K562 (cell line): ENCODE results near the gene SLC13A1. TPM values are rescaled to one million over a fixed set of nuclear protein-coding genes. Genes with fewer than 3 reads are reported as not detected.

ENCODE experiments used
- ATAC-seq: fragments of 200-7000 bp; cut with Tn5 transposase; 3 replicates; pipeline ENCODE4 v1.9.1; 2020; ENCODE audit warnings: moderate library complexity
- BruUV-seq: library from RNA; stranded (reverse); fragments of 400-500 nt; replicated peaks from 2 replicates; lab custom pipeline; 2021; lab: Mats Ljungman, UMichigan
- CTCF ChIA-PET: fragments of 300-600 bp; formaldehyde crosslinking; extraction: SDS; loops from one replicate; lab custom pipeline; 2021; ENCODE audit warnings: low intra/inter-chr PET ratio; lab: Yijun Ruan, JAX
- POLR2A ChIA-PET: fragments of 300-600, 350-650 bp; sonication (Branson Sonifier 250); formaldehyde crosslinking; extraction: SDS; loops from one replicate; lab custom pipeline; 2021; ENCODE audit warnings: antibody characterized with exemption, inconsistent platforms; lab: Yijun Ruan, JAX
- DNase-seq, 4 experiments: peaks; one replicate each; pipeline versions ENCODE4 v3.0.0 to v3.0.0-alpha.2; 2011 to 2018; ENCODE audit warnings: low spot score in 3 of 4, mixed read lengths in 3 of 4; ENCODE audit errors: extremely low read depth in 1 of 4
- FAIRE-seq: peaks from 2 replicates; lab custom pipeline; 2011; peaks lifted over from hg19 to GRCh38; lab: Jason Lieb, UNC
- H2AFZ ChIP-seq: 2 replicates; pipeline ENCODE4 v1.6.0; 2011; ENCODE audit warnings: low read depth, low read length, control low read depth, inconsistent platforms
- H3K27ac ChIP-seq: fragments of 200-600 bp; 3 replicates; pipeline ENCODE4 v1.8.0; 2011; ENCODE audit warnings: low read depth, mild to moderate bottlenecking, control low read depth, inconsistent platforms, low read length, moderate library complexity, mixed read lengths; ENCODE audit errors: extremely low read depth
- H3K27me3 ChIP-seq, 2 experiments: fragments of 300-600 bp in 1 of 2; 2 replicates in 1 of 2; 3 replicates in 1 of 2; pipeline versions ENCODE4 v1.6.0 to v1.8.0; 2011; ENCODE audit warnings: inconsistent platforms in 2 of 2, low read length in 2 of 2, mild to moderate bottlenecking in 1 of 2, mixed read lengths in 1 of 2, moderate library complexity in 1 of 2; ENCODE audit not compliant: control insufficient read depth in 2 of 2, insufficient read depth in 2 of 2
- H3K36me3 ChIP-seq: fragments of 300-600 bp; 3 replicates; pipeline ENCODE4 v1.8.0; 2011; ENCODE audit warnings: mild to moderate bottlenecking, low read length, inconsistent platforms; ENCODE audit not compliant: control insufficient read depth, insufficient read depth
- H3K4me1 ChIP-seq, 2 experiments: fragments of 200-600 bp in 1 of 2; replicated peaks in 1 of 2; 2 replicates in 1 of 2; 3 replicates in 1 of 2; pipeline versions ENCODE4 v1.5.1 to v1.8.0; 2011; ENCODE audit warnings: inconsistent platforms in 2 of 2, low read length in 2 of 2, mild to moderate bottlenecking in 1 of 2, mixed read lengths in 1 of 2, moderate library complexity in 1 of 2; ENCODE audit not compliant: control insufficient read depth in 2 of 2, insufficient read depth in 2 of 2
- H3K4me2 ChIP-seq: 2 replicates; pipeline ENCODE4 v1.6.1; 2011; ENCODE audit warnings: low read length, control low read depth, inconsistent platforms, mixed read lengths; ENCODE audit not compliant: insufficient read depth
- H3K4me3 ChIP-seq: fragments of 200-600 bp; sonication (generic), shearing (Covaris generic); 2 replicates; pipeline ENCODE4 v1.5.1; 2016; ENCODE audit warnings: control low read depth, inconsistent platforms
- H3K79me2 ChIP-seq: fragments of 200-600 bp; 3 replicates; pipeline ENCODE4 v1.8.0; 2011; ENCODE audit warnings: low read length, inconsistent platforms; ENCODE audit not compliant: control insufficient read depth, insufficient read depth
- H3K9ac ChIP-seq, 2 experiments: 2 replicates each; pipeline versions ENCODE4 v1.6.0 to v1.6.1; 2011; ENCODE audit warnings: low read depth in 2 of 2, low read length in 2 of 2, control low read depth in 1 of 2, inconsistent platforms in 1 of 2, mild to moderate bottlenecking in 1 of 2, mixed read lengths in 1 of 2; ENCODE audit not compliant: insufficient read depth in 1 of 2
- H3K9me1 ChIP-seq: one replicate; pipeline ENCODE4 v1.6.0; 2011; ENCODE audit warnings: inconsistent platforms, mild to moderate bottlenecking, low read length, moderate library complexity; ENCODE audit not compliant: control insufficient read depth, insufficient read depth
- H3K9me3 ChIP-seq: replicated peaks from 2 replicates; pipeline ENCODE4 v1.5.1; 2011; ENCODE audit warnings: low read depth, low read length, inconsistent platforms; ENCODE audit not compliant: control insufficient read depth, insufficient read depth
- H4K20me1 ChIP-seq: replicated peaks from 2 replicates; pipeline ENCODE4 v1.6.1; 2011; ENCODE audit warnings: low read length, inconsistent platforms, mixed read lengths; ENCODE audit not compliant: control insufficient read depth, insufficient read depth
- CREB1 ChIP-seq, 2 experiments: sonication (generic) in 1 of 2; formaldehyde crosslinking in 1 of 2; IDR thresholded peaks; 2 replicates each; pipeline versions ENCODE4 v1.6.1 to v1.8.0; 2012 to 2022; ENCODE audit warnings: inconsistent platforms in 1 of 2, mild to moderate bottlenecking in 1 of 2, missing genetic modification reagents in 1 of 2, moderate library complexity in 1 of 2
- ETS2 ChIP-seq: IDR thresholded peaks from 2 replicates; pipeline ENCODE4 v1.6.1; 2016; ENCODE audit warnings: borderline replicate concordance, missing genetic modification characterization, mild to moderate bottlenecking, moderate library complexity, missing compliant biosample characterization; ENCODE audit not compliant: poor library complexity, severe bottlenecking
- KAT2B ChIP-seq: IDR thresholded peaks from one replicate; pipeline ENCODE4 v1.6.1; 2012; ENCODE audit warnings: low read depth, mild to moderate bottlenecking, control low read depth, inconsistent platforms, low read length, moderate library complexity
- MAFK ChIP-seq: IDR thresholded peaks from 2 replicates; pipeline ENCODE4 v1.6.1; 2011; ENCODE audit warnings: low read length, improper control_type of control experiment
- SAFB2 ChIP-seq: fragments of 200-400 bp; formaldehyde crosslinking; IDR thresholded peaks from 2 replicates; pipeline ENCODE4 v1.6.1; 2018; ENCODE audit warnings: borderline replicate concordance, low read length, low read depth, moderate library complexity; ENCODE audit not compliant: severe bottlenecking
- SMARCB1 ChIP-seq: IDR thresholded peaks from 2 replicates; pipeline ENCODE4 v1.6.1; 2011; ENCODE audit warnings: improper control_type of control experiment, low read depth; ENCODE audit not compliant: insufficient read length
- ZNF239 ChIP-seq: fragments of 250-450 bp; sonication (Bioruptor Pico); IDR thresholded peaks from 2 replicates; pipeline ENCODE4 v1.4.0; 2020; ENCODE audit warnings: mild to moderate bottlenecking
- WGBS: fragments of 100-300 bp; shearing (Covaris generic); methylation state at CpG from one replicate; pipeline ENCODE4 v1.1.6; 2016; ENCODE audit warnings: low coverage, mixed read lengths; ENCODE audit not compliant: insufficient coverage; ENCODE audit errors: missing lambda C conversion rate; 5-methylcytosine and 5-hydroxymethylcytosine counted together
- in situ Hi-C: fragments of 300-500 bp; cut with MboI; formaldehyde crosslinking; loops from 4 replicates; pipeline ENCODE4 v1.15.0; 2018; ENCODE audit warnings: inconsistent platforms, mixed read lengths
- intact Hi-C: fragments of 100-400 bp; cut with micrococcal nuclease; formaldehyde crosslinking; loops from 2 replicates; pipeline ENCODE4 v1.14.2; 2022
- polyA plus RNA-seq, 8 experiments: library from polyadenylated mRNA; depleted of rRNA in 4 of 8; stranded (reverse) in 5 of 8; unstranded in 3 of 8; fragments of >200 nt; fragmentation: Nextera tagmentation in 2 of 8; fragmentation: Illumina TruSeq in 1 of 8; extraction: Ambion mirVana in 2 of 8; extraction: Trizol in 1 of 8; gene quantifications; 2 replicates each; pipeline versions ENCODE4 v1.2.1 to v1.2.3, GENCODE V29; 2011 to 2014; ENCODE audit warnings: inconsistent platforms in 1 of 8, missing spikeins in 1 of 8
- total RNA-seq, 7 experiments: library from RNA; depleted of rRNA in 6 of 7; stranded (reverse); fragments of >200 nt in 6 of 7; fragmentation: Illumina TruSeq in 2 of 7; extraction: Trizol in 2 of 7; gene quantifications; 2 replicates each; pipeline versions ENCODE4 v1.2.1 to v1.2.3, GENCODE V29; 2011 to 2021; ENCODE audit warnings: low replicate concordance in 1 of 7
- TF ChIP-seq, protein P1 (sequence below): fragments of 450-650 bp; IDR thresholded peaks from 2 replicates; pipeline ENCODE4 v1.6.1; 2016; ENCODE audit warnings: low read depth

Gene SLC13A1
- total and polyA plus RNA-seq, 9 of the 15 experiments (the other 6 are each of a cell fraction or from before 2014, with no cell fraction given): 0.04 TPM; not detected in 8

- Histone ChIP-seq H3K79me2 (no peaks in the 10 kb centered on the region), H3K9me1 (no peaks in the 10 kb centered on the region), H3K4me2 (no peak overlapping the region), H3K36me3 (no peaks in the 10 kb centered on the region), H3K27me3 (no peaks in the 10 kb centered on the region), H3K9ac (no peak overlapping the region), H2AFZ (no peak overlapping the region), H3K4me3 (no peak overlapping the region), H3K27ac (no peak overlapping the region), H3K4me1 (no peaks in the 10 kb centered on the region), H3K9me3 (no peaks in the 10 kb centered on the region), H4K20me1 (no peaks in the 10 kb centered on the region)
- ChIA-PET CTCF (no interaction called here), POLR2A (no interaction called here)
- in situ Hi-C loops: no loop called here
- no TSS peak for BruUV-seq
- ATAC-seq: no peak
- intact Hi-C loops: no loop called here
- 0% methylated on average over 1 of the region's 1 CpG for WGBS
- FAIRE-seq: no peak
- DNase-seq: no peak
- TF ChIP-seq, protein P1, sequence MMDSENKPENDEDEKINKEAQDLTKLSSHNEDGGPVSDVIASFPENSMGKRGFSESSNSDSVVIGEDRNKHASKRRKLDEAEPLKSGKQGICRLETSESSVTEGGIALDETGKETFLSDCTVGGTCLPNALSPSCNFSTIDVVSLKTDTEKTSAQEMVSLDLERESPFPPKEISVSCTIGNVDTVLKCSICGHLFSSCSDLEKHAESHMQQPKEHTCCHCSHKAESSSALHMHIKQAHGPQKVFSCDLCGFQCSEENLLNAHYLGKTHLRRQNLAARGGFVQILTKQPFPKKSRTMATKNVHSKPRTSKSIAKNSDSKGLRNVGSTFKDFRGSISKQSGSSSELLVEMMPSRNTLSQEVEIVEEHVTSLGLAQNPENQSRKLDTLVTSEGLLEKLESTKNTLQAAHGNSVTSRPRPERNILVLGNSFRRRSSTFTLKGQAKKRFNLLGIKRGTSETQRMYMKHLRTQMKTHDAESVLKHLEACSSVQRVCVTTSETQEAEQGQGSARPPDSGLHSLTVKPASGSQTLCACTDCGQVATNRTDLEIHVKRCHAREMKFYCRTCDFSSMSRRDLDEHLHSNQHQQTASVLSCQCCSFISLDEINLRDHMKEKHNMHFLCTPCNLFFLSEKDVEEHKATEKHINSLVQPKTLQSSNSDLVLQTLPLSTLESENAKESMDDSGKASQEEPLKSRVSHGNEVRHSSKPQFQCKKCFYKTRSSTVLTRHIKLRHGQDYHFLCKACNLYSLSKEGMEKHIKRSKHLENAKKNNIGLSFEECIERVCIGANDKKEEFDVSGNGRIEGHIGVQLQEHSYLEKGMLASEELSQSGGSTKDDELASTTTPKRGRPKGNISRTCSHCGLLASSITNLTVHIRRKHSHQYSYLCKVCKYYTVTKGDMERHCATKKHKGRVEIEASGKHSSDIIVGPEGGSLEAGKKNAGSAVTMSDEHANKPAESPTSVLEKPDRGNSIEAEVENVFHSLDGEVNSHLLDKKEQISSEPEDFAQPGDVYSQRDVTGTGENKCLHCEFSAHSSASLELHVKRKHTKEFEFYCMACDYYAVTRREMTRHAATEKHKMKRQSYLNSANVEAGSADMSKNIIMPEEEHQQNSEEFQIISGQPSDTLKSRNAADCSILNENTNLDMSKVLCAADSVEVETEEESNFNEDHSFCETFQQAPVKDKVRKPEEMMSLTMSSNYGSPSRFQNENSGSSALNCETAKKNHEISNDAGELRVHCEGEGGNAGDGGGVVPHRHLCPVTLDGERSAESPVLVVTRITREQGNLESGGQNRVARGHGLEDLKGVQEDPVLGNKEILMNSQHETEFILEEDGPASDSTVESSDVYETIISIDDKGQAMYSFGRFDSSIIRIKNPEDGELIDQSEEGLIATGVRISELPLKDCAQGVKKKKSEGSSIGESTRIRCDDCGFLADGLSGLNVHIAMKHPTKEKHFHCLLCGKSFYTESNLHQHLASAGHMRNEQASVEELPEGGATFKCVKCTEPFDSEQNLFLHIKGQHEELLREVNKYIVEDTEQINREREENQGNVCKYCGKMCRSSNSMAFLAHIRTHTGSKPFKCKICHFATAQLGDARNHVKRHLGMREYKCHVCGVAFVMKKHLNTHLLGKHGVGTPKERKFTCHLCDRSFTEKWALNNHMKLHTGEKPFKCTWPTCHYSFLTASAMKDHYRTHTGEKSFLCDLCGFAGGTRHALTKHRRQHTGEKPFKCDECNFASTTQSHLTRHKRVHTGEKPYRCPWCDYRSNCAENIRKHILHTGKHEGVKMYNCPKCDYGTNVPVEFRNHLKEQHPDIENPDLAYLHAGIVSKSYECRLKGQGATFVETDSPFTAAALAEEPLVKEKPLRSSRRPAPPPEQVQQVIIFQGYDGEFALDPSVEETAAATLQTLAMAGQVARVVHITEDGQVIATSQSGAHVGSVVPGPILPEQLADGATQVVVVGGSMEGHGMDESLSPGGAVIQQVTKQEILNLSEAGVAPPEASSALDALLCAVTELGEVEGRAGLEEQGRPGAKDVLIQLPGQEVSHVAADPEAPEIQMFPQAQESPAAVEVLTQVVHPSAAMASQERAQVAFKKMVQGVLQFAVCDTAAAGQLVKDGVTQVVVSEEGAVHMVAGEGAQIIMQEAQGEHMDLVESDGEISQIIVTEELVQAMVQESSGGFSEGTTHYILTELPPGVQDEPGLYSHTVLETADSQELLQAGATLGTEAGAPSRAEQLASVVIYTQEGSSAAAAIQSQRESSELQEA: no peak
- TF ChIP-seq CREB1 (IDR thresholded peaks at IDR 0.05) (no peak), CREB1 (CRISPR knock-in tag; IDR thresholded peaks at IDR 0.05) (no peak), MAFK (no peak), SAFB2 (no peak), KAT2B (no peak), ETS2 (tag) (no peak), ZNF239 (CRISPR knock-in tag) (no peak), SMARCB1 (no peak)
These were observed 63.8 kb downstream of the SLC13A1 start for GRCh38 chr7:123135960-123136359.
